Right renal pelvis (tissue), 4 donors: ENCODE results near the gene IGLL5. TPM values are rescaled to one million over a fixed set of nuclear protein-coding genes. Genes with fewer than 3 reads are reported as not detected.
"Not testable (repeated sequence)": the region's sequence is repeated elsewhere in the genome, so short reads cannot be mapped to it uniquely, and the experiment has no call there.

ENCODE experiments used
- DNase-seq, 4 donors: peaks; one replicate each; pipeline ENCODE4 v3.0.0-alpha.2; 2013; ENCODE audit warnings: low read depth in 4 of 4, low spot score in 3 of 4, missing footprints in 1 of 4
- polyA plus RNA-seq, 4 donors: library from polyadenylated mRNA; unstranded; fragments of 120-200 nt; gene quantifications; one replicate each; pipeline ENCODE4 v1.2.1, GENCODE V29; 2013; ENCODE audit not compliant: insufficient read length in 4 of 4

IGLL5 gene
- polyA plus RNA-seq, 4 donors = 0.16 to 0.44 TPM; not detected in 2

DNA sequence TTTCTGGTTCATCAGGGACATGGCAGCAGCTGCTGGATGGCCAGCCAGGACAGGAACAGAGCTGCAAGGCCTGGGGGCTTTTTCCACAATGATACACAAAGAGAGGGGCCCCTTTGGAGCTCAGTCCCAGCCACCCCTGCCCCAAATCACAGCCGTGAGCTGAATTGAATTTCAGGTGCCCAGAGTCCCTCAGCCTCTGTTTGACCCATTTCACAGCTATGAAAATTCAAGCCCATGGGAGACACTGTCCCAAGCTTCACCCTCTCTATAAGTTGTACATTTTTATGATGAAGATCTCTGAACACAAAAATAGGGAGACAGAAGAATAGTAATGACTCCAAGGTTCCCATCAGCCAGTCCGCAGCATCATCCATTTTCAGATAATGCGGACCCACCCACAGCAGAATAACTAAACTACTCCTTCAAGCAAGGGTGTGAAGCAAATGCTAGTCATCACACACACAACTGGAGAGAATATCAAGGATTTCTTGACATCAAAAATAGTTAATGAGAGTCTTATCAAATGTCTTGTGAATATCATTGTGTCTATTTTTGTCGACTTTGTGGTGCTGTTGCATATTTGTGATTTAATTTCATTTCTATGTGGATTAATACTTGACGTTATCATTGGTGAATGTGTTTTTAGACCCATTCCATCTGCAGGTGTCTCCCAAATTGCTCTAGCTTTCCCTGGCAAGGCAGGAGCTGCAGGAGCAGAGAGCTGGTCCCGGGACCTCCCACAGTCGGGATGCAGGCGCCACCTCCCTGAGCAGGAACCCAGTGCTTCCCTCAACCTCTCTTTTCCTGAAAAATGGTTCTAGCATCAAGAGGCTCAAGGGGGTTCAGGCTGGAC is 24.7 kb downstream of the IGLL5 start:
- no peak for DNase-seq

DNA sequence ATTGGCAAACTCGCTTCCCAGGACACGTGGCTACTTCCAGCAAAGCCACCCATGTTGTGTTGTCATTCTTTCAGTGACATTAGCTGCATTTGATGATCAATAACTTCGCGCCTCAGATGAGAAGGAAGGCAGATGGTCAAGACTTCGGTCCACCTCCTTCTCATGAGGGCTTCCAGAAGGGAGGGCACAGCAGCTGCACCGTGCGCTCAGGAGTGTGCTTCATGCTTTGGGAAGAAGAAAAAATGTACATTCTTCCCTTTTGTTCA is 25.3 kb downstream of the IGLL5 start:
- no peak for DNase-seq

DNA sequence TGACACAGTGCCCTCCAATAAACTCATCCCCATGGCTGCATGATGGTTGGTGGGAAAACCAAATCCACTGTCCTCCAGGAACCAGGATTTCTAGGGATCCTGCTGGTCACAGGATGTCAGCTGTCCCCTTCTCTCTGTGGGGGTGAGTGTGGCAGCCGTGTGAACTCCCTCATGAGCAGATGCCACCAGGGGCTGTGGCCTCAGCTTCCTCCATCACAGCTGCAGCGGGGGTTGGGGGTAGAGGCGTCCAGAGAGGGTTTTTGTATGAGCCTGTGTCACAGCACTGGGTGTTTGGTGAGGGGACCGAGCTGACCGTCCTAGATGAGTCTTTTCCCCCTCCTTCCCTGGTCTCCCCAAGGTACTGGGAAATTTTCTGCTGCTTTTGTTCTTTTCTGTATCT is 26.4 kb downstream of the IGLL5 start:
- DNase-seq = no peak

DNA sequence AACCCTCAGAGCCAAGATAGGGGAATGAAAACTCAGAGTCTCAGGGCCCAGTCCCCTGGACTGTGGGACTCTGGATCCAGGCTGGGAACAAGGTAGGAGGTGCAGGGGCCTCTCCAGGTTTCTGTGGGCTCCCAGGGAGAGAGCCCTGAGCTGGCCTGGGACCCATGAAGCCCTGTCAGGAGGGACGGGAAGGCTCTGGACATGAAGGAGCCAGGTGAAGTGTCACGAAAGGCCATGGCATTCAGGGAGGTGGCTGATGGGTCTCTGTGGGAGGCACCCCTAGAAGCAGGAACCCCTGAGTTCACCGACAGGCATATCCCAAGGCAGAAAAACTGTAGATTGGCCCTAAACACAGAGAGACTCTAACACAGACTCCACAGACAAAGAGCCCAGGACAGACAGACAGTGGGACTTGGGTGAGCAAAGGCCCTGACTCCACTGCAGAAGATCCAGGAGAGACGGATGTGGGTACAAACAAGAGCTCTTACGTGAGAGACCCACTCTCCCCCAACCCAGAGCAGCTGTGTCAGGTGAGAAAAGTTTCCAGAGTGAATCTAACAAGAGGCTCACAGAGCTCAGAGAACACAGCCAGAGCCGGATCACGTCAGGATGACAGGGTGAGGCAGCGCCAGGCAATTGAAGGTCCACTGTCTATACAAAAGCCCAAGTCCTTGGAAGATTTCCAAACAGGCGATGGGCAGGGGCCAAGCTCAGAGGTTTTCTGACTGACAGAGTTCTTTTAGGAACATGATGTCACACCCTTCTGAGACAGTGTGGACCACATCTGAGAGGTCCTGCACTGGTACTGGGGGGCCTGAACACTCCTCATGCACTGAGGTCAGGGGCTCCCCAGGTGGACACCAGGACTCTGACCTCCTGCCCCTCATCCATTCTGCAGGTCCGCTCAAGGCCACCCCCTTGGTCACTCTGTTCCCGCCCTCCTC is 27.4 kb downstream of the IGLL5 start:
- no peak for DNase-seq

DNA sequence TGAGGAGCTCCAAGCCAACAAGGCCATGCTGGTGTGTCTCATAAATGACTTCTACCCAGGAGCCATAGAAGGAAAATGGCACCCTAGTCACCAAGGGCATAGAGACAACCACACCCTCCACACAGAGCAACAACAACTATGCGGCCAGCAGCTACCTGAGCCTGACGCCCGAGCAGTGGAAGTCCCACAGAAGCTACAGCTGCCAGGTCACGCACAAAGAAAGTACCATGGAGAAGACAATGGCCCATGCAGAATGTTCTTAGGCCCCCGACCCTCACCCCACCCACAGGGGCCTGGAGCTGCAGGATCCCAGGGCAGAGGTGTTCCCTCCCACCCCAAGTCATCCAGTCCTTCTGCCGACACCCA is 28.0 kb downstream of the IGLL5 start:
- DNase-seq = no peak

DNA sequence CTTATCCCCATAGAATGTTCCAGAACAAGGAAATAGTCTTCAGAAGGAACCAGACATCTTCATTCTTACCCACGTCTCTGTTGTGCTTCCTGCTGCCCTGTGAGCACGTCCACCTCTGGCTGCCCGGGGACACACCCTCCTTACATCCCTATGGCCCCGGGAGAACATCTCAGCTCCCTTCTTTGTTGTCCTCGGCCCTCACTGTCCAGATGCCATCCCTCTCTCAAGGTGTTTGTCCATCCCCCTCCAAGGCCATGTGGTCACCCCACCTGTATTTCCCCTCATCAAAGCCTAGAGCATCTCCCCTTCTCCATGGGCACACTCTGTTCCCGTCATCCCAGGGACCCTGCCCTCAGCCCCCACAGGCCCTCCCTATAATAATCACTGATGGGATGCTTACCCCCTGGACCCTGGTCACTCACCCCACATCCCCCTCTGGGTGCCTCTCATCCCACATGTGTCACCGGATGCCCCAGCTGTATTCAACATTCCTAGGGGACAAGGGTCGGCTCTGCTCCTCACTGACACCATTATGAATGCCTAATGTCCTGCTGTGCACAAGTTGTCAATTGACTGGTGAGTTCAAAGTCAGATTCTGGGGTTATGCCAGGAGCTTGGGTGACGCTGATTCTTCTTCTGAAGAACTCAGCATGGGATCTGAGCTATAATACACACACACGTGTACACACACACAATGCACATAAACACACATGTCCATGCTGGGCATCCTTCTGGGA is 28.8 kb downstream of the IGLL5 start:
- DNase-seq = no peak

DNA sequence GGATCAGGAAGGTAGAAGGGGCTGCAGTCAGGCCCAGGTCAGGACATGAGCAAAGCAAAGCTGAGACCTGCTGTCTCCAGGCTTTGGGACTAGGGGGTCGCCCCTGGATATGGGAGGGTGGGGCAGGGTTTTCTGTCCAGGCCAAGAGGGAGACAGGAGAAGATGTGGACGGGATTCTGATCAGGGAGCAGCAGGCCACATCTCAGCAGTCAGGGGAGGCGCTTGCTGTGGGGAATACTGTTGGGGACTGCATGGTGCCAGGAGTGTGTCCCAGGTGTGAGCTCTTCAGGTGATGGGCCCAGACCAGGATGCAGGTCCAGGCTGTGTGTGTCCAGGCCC is 29.3 kb downstream of the IGLL5 start:
- DNase-seq = no peak

DNA sequence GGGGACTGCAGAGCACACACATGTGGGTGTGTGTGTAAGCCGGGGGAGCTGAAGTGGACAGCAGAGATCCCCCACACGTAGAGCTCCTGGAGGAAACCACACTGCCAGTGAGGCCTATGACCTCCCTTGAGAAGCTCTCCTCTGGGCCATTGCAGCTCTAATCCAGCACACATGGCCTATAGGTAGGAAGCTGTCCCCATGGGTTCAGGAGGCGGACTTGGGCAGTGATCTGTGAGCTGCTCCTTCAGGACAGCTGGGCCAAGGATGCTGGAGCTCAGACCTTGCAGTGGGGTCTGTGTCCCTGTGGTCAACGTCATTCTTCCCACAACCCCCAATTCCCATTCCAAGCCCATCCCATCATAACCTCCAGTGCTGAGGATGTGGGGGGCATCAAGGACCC is 29.8 kb downstream of the IGLL5 start:
- no peak for DNase-seq

DNA sequence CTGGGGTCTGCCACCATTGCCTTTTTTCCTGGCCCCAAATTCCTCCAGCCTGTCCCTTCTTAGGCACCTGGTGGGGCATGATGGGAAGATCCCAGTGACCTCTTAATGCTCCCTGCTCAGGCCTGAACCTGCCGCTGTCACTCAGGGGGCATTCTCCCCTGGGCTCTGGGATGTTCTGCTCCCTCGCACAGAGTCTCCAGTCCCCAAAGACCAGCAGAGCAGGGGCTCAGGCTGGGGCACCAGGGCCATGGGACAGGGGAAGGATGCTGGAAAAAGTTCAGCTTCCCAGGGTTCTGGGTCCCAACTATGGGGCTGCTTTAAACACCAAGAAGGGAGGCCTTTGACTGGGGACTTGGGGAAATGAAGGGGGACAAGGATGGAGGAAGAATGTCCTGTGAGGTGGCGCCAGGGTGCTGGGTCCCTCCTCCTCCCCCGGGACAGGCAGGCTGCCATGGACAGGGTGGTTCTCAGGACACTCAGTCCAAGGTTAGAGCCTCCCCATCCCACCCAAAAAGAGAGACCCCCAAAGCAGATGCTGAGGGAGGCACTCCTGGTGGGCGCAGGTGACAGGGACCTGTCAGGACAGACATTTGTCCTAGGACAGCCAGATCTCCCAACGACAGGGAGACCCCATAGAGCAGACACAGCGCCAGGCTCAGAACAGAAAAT is 30.8 kb downstream of the IGLL5 start:
- DNase-seq = no peak

DNA sequence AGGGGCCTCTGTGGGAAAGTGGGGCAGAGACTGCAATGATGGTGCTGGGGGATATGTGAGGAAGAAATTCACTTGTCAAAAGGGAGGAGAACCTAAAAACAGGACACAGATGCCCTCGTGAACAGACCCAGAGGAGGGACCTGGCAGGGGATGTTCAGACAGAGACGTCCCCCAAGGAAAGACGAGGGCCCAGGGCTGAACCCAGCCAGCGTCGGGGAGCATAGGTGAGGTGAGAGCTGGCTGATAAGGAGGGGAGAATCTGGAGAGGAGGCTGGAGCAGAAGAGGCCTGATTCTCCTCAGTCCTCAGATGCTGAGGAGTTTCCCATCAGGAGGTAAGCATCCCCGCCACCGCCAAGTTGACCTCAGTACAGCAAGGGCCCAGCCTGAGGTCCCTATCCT is 31.4 kb downstream of the IGLL5 start:
- no peak for DNase-seq

DNA sequence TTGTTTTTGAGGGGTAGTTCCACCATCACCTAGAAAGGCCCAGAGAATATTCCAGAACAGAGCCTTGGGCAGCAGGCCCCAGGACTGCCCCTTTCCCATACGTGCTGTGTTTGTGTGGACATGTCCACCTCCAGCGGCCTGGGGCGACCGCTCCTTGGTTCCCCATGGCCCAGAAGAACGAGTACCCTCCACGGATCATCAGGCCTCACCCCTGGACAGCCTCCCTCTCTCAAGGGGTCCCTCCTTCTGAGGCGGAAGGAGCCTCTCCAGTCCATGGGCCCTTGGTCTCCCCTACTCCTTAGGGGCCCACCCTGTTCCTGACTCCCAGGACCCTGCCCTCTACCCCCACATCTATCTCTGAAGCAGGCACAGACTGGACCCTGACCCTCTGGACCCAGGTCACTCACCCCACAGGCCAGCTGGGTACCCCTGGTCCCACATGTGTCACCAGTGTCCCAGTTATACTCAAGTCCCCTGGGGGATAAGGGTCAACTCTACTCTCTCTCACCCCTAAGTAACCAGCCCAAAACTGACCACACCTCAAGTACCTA is 32.6 kb downstream of the IGLL5 start:
- DNase-seq = no peak

DNA sequence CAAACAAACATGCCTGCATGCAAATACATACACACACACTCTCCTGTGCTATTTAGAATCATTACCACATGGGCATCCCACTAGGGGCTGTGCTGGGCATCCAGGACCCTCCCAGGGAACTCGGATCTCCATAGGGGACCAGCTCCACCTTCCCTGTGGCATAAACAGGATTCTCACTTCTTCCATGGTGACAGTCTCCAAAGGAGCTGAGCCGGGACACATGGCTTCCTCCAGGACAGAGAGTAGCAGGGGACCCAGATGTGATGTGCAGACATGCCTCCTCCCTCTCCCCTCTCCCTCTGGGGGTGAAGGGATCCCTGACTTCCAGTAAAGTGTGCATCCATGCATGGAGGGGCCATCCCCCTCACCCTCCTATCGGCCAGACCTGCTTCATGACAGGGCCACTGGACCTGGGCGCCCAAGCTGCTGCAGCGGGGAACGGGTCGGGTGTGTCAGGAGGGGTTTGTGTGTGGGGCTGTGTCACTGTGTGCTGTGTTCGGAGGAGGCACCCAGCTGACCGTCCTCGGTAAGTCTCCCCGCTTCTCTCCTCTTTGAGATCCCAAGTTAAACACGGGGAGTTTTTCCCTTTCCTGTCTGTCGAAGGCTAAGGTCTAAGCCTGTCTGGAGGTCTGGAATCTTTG is 33.4 kb downstream of the IGLL5 start:
- no peak for DNase-seq

DNA sequence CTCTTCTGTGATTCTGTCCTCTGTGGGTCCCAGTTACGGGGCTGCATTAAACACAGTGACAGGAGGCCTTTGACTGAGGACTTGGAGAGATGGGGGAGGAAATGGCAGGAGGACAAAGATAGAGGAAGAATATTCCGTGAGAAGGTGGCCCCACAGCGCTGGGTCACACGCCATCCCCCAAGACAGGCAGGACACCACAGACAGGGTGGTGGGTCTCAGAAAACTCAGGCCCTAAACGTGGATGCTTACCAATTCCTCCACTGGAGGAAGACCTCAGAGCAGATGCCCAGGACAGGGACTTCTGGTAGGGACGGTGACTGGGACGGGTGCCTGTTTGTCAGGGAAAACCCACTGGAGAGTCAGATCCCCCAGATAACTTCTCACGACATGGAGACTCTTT is 34.0 kb downstream of the IGLL5 start:
- DNase-seq = no peak

DNA sequence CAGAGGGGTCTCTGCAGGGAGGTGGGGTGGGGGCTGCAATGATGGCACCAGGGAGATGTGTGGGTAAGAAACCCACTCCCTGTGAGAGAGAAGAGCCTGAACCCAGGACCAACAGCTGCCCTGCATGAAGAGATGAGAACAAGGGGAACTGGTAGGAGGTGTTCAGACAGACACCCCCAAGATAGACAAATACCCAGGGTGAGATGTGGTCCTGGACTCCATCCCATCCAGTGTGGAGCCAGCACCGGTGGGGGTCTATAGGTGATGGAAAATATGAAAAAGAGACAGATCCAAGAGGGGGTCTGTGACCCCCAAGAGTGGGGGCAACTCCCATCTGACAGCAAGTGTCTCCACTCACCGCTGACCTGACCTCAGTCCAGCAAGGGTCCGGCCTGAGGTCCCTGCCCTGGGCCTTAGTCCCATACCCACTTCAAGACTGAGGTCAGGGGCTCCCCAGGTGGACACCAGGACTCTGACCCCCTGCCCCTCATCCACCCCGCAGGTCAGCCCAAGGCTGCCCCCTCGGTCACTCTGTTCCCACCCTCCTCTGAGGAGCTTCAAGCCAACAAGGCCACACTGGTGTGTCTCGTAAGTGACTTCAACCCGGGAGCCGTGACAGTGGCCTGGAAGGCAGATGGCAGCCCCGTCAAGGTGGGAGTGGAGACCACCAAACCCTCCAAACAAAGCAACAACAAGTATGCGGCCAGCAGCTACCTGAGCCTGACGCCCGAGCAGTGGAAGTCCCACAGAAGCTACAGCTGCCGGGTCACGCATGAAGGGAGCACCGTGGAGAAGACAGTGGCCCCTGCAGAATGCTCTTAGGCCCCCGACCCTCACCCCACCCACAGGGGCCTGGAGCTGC is 34.7 kb downstream of the IGLL5 start:
- not testable (repeated sequence) for DNase-seq

DNA sequence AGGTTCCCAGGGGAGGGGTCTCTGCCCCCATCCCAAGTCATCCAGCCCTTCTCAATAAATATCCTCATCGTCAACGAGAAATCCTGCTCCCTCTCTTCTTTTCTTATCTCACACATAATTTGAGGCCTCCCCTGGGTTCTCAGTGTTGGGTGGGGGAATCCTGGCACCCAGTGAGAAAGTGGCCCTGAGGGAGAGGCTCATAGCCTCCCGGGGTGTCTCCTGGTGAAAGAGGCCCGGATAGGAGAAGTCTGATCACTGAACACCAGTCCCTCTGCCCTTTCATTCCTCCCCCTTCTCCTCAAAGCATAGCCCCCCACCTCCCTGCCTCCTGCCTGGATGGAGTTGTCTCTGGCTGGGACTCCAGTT is 35.3 kb downstream of the IGLL5 start:
- DNase-seq = no peak

DNA sequence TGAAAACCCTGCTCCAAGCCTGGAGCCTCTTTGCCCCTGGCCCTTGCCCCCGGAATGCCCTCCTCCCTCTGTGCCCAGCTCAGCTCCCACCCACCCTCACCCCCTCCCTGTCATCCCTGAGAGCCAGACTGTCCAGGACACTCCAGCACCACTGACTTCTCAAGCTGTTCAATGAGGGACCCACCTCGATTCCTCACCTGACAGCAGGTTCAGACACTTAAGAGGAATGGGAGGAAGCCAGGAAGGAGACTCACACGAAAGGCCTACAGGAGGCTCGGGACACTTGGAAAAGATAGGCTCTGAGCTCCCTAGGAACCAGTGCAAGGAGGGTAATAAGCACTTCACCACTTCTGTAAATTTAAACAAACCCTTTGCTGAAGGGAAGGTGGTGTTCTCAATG is 35.8 kb downstream of the IGLL5 start:
- DNase-seq = no peak

DNA sequence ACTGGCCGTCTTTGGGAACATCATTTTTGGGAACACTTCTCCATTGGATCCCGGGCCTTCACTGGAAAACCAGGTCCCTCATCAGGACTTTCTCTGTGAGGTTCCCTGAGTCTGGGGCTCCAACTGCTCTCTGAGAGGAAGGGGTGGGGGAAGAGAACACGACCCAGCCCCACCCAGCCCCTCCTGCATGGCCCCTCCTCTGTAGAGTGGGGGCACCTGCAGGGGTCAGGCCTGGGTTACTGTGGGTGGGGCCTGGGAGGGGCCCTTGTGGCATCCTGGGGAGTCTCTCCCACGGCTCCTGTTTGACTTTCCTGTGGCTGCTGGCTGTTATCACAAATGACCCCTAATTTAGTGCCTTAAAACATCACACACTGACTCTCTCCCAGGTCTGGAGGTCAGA is 36.3 kb downstream of the IGLL5 start:
- no peak for DNase-seq

DNA sequence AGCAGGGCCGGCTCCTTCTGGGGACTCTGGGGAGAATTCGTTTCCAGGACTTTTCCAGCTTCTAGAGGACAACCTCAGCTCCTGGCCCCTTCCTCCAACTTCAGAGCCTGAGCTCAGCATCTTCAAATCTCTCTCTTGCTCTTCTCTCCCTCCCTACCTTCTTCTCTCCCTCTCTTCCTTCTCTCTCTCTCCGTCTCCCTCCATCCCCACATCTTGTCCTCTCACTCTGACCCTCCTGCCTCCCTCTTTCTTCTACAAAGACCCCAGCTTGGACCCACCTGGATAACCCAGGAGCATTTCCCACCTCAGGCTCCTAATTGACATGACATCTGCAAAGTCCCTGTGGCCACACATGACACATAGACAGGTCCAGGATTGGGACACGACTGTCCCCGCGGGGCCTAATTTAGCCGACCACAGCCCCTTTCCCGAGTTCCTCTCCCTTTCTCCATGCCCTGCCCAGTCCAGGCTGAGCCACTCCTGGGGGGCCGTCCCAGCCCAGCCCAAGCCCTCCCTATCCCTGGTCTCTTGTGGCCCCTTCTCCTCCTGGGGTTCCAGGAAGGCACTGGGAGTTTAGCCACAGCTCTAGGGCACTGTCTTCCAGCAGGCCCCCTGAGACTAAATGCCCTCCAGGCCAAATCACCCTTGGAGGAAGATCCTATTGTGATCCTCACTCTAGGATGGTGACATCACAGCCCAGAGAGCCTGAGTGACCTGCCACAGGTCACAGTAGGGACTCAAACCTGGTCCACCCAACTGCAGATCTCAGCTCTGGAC is 36.9 kb downstream of the IGLL5 start:
- DNase-seq = no peak
